ENCODE data around the gene CUX1. TPM values are rescaled to one million over a fixed set of nuclear protein-coding genes. Genes with fewer than 3 reads are reported as not detected.

Gene CUX1
- total RNA-seq, 3 donors from 2014 or later: 85.2 to 167 (median 120) TPM

DNA sequence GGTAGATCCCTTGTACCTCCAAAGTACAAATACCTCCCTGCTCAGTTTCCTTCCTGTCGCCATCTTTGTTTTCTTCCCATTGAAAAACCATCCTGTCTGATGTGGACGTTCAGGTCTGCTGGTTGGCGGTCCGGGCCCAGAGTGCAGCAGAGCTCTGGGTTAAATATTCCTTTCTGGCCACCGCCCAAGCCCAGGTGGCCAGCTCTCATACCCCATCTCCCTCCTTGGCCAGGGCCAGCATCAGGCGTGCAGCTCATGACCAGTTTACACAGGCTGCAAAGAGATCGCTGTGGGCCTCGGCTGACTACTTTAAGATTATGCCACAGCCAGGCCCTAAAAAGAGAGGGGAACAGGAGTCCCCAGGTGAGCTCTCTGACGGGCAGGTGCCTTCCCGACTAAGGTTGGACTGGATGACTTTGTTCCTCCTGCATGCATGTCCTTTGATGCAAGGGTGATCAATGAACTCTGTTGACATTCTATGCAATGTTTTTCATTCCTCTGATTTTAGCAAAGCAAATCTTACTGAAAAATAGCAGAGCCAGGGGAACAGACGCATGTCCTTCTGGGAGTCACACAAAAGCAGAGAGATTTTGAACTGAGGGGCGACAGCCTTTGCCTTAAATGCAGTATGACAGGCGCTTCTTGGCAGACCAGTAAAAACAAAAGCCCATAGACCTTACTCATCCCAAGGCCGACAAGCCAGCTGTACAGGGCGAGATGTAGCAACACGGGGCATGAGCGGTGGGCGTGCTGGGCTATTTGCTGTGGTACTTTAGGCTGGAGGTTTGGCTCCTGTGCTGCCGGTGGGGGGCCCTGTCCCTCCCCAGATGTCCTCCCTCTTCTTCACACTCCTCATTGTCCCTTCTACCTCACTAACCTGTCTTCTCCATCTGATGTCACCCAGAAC lies 435.9 kb downstream of the CUX1 start:
- Histone ChIP-seq H3K4me1 (ENCODE audit: low read depth) (no peaks in the 10 kb centered on the region), H3K9me3 (no peaks in the 10 kb centered on the region), H3K36me3 (ENCODE audit: low read depth) (no peaks in the 10 kb centered on the region), H3K4me3 (no peak overlapping the region)
- DNase-seq: no peak
- no peak for ATAC-seq
- intact Hi-C loops (cut with DNase I, micrococcal nuclease): no loop called here
- TF ChIP-seq, protein P1, sequence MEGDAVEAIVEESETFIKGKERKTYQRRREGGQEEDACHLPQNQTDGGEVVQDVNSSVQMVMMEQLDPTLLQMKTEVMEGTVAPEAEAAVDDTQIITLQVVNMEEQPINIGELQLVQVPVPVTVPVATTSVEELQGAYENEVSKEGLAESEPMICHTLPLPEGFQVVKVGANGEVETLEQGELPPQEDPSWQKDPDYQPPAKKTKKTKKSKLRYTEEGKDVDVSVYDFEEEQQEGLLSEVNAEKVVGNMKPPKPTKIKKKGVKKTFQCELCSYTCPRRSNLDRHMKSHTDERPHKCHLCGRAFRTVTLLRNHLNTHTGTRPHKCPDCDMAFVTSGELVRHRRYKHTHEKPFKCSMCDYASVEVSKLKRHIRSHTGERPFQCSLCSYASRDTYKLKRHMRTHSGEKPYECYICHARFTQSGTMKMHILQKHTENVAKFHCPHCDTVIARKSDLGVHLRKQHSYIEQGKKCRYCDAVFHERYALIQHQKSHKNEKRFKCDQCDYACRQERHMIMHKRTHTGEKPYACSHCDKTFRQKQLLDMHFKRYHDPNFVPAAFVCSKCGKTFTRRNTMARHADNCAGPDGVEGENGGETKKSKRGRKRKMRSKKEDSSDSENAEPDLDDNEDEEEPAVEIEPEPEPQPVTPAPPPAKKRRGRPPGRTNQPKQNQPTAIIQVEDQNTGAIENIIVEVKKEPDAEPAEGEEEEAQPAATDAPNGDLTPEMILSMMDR (IDR thresholded peaks at IDR 0.05): no peak

DNA sequence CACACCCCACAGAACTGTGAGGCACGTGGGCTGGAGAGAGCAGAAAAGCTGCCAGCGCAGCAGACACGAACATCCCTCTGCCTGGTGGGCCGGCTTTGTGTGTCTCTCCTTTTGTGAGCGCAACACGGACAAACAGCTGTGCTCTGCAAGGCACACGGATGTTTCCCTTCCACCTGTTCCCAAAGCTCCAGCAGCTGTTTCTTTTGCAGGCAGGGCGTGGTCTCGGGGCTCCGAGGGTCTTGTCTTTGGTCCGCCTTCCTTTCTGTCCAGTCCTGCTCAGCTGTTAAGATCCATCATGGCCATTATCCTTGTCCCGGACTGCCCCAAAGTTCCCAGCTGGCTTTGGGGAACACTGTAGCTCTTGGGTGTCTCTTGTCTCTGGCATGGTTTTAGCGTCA lies 436.5 kb downstream of the CUX1 start:
- DNase-seq: no peak
- TF ChIP-seq, protein P1 (IDR thresholded peaks at IDR 0.05): no peak
- Histone ChIP-seq H3K36me3 (ENCODE audit: low read depth) (no peaks in the 10 kb centered on the region), H3K9me3 (no peaks in the 10 kb centered on the region), H3K4me1 (ENCODE audit: low read depth) (no peaks in the 10 kb centered on the region), H3K4me3 (no peak overlapping the region)
- intact Hi-C loops (cut with DNase I, micrococcal nuclease): no loop called here
- ATAC-seq: no peak

DNA sequence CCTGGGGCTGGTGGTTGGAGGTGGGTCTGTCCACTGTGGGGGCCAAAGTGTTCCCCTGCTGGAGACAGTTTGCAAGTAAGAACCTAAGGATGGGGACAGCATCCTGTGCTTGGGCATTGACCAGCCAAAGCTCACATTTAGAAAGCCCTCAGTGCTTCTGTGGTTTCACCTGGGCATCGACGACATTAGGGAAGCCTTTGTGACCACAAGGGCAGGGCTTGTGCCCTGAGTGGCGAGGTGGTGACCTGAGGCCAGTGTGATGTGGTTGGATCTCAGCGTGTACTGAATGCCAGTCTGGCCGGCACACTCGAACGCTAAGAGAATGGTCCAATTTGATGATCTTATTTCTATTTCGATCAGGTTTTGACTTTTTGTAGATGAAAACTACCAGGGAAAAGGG lies 437.1 kb downstream of the CUX1 start:
- H3K4me1 ChIP-seq (ENCODE audit: low read depth): no peaks in the 10 kb centered on the region
- no peaks in the 10 kb centered on the region for H3K36me3 ChIP-seq (ENCODE audit: low read depth)
- no peak overlapping the region for H3K4me3 ChIP-seq
- DNase-seq: no peak
- TF ChIP-seq, protein P1 (IDR thresholded peaks at IDR 0.05): no peak
- H3K9me3 ChIP-seq: no peaks in the 10 kb centered on the region
- intact Hi-C loops (cut with DNase I, micrococcal nuclease): no loop called here
- no peak for ATAC-seq

DNA sequence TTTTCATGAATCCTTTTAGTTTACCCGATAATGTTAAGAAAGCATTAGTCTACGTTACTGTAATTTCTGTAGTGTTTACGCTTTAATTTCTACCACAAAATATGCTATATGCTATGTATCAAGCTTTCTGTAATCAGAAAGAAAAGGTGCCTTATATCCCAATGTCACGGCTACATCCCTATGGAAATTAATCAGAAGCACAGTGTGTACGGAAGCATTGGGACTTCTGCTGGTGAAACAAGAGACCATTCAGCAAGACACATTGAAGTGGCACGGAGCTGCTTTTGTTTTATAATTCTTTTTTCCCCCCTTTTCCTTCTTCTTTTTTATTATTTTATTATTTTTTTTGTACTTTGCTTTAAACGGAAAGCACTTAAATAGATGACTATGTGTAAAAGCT lies 438.1 kb downstream of the CUX1 start:
- TF ChIP-seq, protein P1 (IDR thresholded peaks at IDR 0.05): no peak
- Histone ChIP-seq H3K4me1 (ENCODE audit: low read depth) (no peaks in the 10 kb centered on the region), H3K36me3 (ENCODE audit: low read depth) (no peaks in the 10 kb centered on the region), H3K9me3 (no peaks in the 10 kb centered on the region), H3K4me3 (no peak overlapping the region)
- intact Hi-C loops (cut with DNase I, micrococcal nuclease): no loop called here
- DNase-seq: no peak
- no peak for ATAC-seq

DNA sequence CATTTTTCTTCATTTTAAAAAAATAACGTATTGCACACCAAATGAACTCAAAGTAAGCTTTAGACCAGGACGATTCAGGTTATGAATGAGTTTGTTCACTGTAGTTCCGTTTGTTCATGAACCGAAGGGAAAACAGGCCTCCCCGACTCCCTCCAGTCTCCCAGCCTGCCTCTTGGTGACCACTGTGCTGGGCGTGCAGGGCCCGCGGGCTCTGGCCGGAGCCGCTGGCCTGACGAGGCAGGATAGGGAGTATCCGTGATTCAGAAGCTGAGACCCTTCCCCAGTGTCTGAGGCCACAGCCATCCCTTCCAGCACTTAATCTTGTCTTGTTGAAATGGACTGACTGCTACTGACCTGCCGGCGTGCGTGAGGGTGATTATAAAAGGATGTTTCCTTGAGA lies 438.5 kb downstream of the CUX1 start:
- H3K36me3 ChIP-seq (ENCODE audit: low read depth): no peaks in the 10 kb centered on the region
- no peaks in the 10 kb centered on the region for H3K4me1 ChIP-seq (ENCODE audit: low read depth)
- DNase-seq: peak in 1 of 3 donors; percentile 12
- no peaks in the 10 kb centered on the region for H3K9me3 ChIP-seq
- ATAC-seq: no peak
- no peak overlapping the region for H3K4me3 ChIP-seq
- TF ChIP-seq, protein P1 (IDR thresholded peaks at IDR 0.05): no peak
- intact Hi-C loops (cut with DNase I, micrococcal nuclease): no loop called here

Data from mucosa of descending colon (tissue), 3 donors.